Mammary epithelial cell (primary cell): ENCODE results near the gene ITGB2.

ENCODE experiments used
- CTCF ChIP-seq, 2 donors: IDR thresholded peaks in 1 of 2; conservative IDR thresholded peaks in 1 of 2; 2 replicates each; pipeline ENCODE4 v1.5.1; 2011 to 2012; ENCODE audit warnings: inconsistent platforms in 2 of 2, low read length in 2 of 2, mild to moderate bottlenecking in 2 of 2, control low read depth in 1 of 2, low read depth in 1 of 2; ENCODE audit not compliant: insufficient read depth in 1 of 2; ENCODE audit errors: extremely low read depth in 1 of 2
- EZH2 ChIP-seq: IDR thresholded peaks from 2 replicates; pipeline ENCODE4 v1.6.1; 2012; ENCODE audit warnings: low read length, inconsistent platforms, borderline replicate concordance

DNA sequence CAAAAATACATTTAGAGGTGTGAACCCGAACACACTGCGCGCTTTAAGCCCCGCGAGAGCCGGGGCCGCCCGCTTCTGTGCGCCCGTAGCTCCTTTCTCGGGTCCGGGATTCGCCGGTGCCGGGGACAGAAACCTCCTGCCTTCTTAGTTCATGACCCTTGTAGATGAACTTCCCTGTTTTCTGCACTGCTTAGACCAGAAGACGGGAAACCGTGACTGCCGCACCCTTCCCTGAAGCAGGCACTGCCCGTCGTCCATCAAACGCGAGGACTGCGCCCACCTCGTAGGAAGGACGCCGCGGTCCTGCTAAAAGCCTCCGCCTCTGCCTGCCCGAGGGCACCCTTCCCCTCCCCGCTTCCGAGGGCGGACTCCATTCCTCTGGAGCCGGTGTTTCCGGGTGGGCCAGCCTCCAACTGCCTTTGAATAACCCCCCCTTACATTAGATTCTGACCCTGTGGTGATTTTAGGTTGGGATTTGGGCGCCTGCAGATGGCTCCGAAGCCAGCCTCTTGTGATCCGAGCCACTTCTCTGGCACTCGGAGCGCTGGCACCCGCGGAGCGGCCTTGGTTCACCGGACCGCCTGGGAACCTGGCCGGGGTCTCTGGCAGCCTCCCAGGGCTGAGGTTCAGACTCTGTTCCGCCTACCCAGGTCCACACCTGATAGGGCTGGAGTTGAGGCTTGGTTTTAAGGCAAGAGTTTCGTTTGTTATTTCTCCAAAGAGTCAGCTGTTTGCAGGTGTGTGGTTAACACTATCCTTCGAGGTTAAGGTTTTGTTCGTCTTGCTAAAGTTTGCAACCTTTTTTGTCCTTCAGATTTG, 46.0 kb downstream of the ITGB2 start:
- TF ChIP-seq CTCF (conservative IDR thresholded peaks at IDR 0.05 in 1 of 2, IDR thresholded peaks at IDR 0.05 in 1 of 2; ENCODE audit: extremely low read depth in 1 of 2, insufficient read depth in 1 of 2, low read depth in 1 of 2, low read length in 2 of 2) (no peak), EZH2 (no peak)
